ENCODE results near the gene PKP1. TPM values are rescaled to one million over a fixed set of nuclear protein-coding genes. Genes with fewer than 3 reads are reported as not detected.
"Not testable (repeated sequence)": the region's sequence is repeated elsewhere in the genome, so short reads cannot be mapped to it uniquely, and the experiment has no call there.

PKP1 gene
- total RNA-seq, 1 donor from 2014 or later, result not detected

- Mint-ChIP-seq H3K36me3 (ENCODE audit: unreplicated experiment) (no peaks in the 10 kb centered on the region), H3K27me3 (ENCODE audit: unreplicated experiment) (peaks cover 17% of the 10 kb centered on the region), H3K4me1 (ENCODE audit: low read depth, unreplicated experiment) (peaks cover 16% of the 10 kb centered on the region), H3K27ac (ENCODE audit: unreplicated experiment) (no peak overlapping the region), H3K4me3 (ENCODE audit: unreplicated experiment) (no peak overlapping the region), H3K9me3 (ENCODE audit: unreplicated experiment) (peaks cover 5% of the 10 kb centered on the region)
- no peak for DNase-seq
- TF ChIP-seq CTCF (IDR thresholded peaks at IDR 0.05; ENCODE audit: partially characterized antibody, unreplicated experiment), result no peak
Observed at GRCh38 chr1:201255479-201256362, 27.6 kb upstream of the PKP1 start.

- H3K27ac Mint-ChIP-seq (ENCODE audit: unreplicated experiment); H3K4me1 Mint-ChIP-seq (ENCODE audit: low read depth, unreplicated experiment); DNase-seq; H3K4me3 Mint-ChIP-seq (ENCODE audit: unreplicated experiment); H3K36me3 Mint-ChIP-seq (ENCODE audit: unreplicated experiment); H3K9me3 Mint-ChIP-seq (ENCODE audit: unreplicated experiment): not testable (repeated sequence)
- peaks cover 11% of the 10 kb centered on the region for H3K27me3 Mint-ChIP-seq (ENCODE audit: unreplicated experiment)
Observed at GRCh38 chr1:201258132-201258531, 25.2 kb upstream of the PKP1 start.

GRCh38 chr1:201258763-201259230, 24.5 kb upstream of the PKP1 start:
- H3K4me3 Mint-ChIP-seq (ENCODE audit: unreplicated experiment), result no peak overlapping the region
- no peak overlapping the region for H3K27ac Mint-ChIP-seq (ENCODE audit: unreplicated experiment)
- no peaks in the 10 kb centered on the region for H3K36me3 Mint-ChIP-seq (ENCODE audit: unreplicated experiment)
- H3K4me1 Mint-ChIP-seq (ENCODE audit: low read depth, unreplicated experiment), result no peaks in the 10 kb centered on the region
- H3K9me3 Mint-ChIP-seq (ENCODE audit: unreplicated experiment), result peaks cover 2% of the 10 kb centered on the region
- TF ChIP-seq CTCF (IDR thresholded peaks at IDR 0.05; ENCODE audit: partially characterized antibody, unreplicated experiment), result no peak
- no peak for DNase-seq
- peaks cover 8% of the 10 kb centered on the region for H3K27me3 Mint-ChIP-seq (ENCODE audit: unreplicated experiment)

- peaks cover 3% of the 10 kb centered on the region for H3K27me3 Mint-ChIP-seq (ENCODE audit: unreplicated experiment)
- no peak for TF ChIP-seq CTCF (IDR thresholded peaks at IDR 0.05; ENCODE audit: partially characterized antibody, unreplicated experiment)
- no peaks in the 10 kb centered on the region for H3K4me1 Mint-ChIP-seq (ENCODE audit: low read depth, unreplicated experiment)
- no peaks in the 10 kb centered on the region for H3K36me3 Mint-ChIP-seq (ENCODE audit: unreplicated experiment)
- no peak for DNase-seq
- H3K4me3 Mint-ChIP-seq (ENCODE audit: unreplicated experiment), result no peak overlapping the region
- H3K9me3 Mint-ChIP-seq (ENCODE audit: unreplicated experiment), result peaks cover 2% of the 10 kb centered on the region
- no peak overlapping the region for H3K27ac Mint-ChIP-seq (ENCODE audit: unreplicated experiment)
Observed at GRCh38 chr1:201259476-201260235, 23.6 kb upstream of the PKP1 start.

GRCh38 chr1:201260236-201260590, 23.1 kb upstream of the PKP1 start:
- Mint-ChIP-seq H3K36me3 (ENCODE audit: unreplicated experiment) (no peaks in the 10 kb centered on the region), H3K27ac (ENCODE audit: unreplicated experiment) (no peak overlapping the region), H3K4me3 (ENCODE audit: unreplicated experiment) (peak overlapping the region; percentile 58), H3K9me3 (ENCODE audit: unreplicated experiment) (peaks cover 2% of the 10 kb centered on the region), H3K27me3 (ENCODE audit: unreplicated experiment) (peaks cover 3% of the 10 kb centered on the region), H3K4me1 (ENCODE audit: low read depth, unreplicated experiment) (no peaks in the 10 kb centered on the region)
- no peak for DNase-seq
- TF ChIP-seq CTCF (IDR thresholded peaks at IDR 0.05; ENCODE audit: partially characterized antibody, unreplicated experiment), result no peak

All from glutamatergic neuron (in vitro differentiated cells).